K562 (cell line): Measurements from ENCODE around the gene TBC1D10A. TPM values are rescaled to one million over a fixed set of nuclear protein-coding genes. Genes with fewer than 3 reads are reported as not detected.

ENCODE experiments used
- GATAD2A ChIP-seq: fragments of 450-650 bp; IDR thresholded peaks from 2 replicates; pipeline ENCODE4 v1.6.1; 2017
- MGA ChIP-seq: fragments of 450-650 bp; IDR thresholded peaks from 2 replicates; pipeline ENCODE4 v1.6.1; 2016; ENCODE audit warnings: mild to moderate bottlenecking, moderate library complexity
- NR4A1 ChIP-seq, 2 experiments: fragments of 250-450 bp in 1 of 2; fragments of 450-650 bp in 1 of 2; sonication (Bioruptor Pico) in 1 of 2; IDR thresholded peaks; 2 replicates each; pipeline versions ENCODE4 v1.4.0 to v1.6.1; 2016 to 2020; ENCODE audit warnings: mild to moderate bottlenecking in 2 of 2, missing compliant biosample characterization in 1 of 2, missing genetic modification characterization in 1 of 2, moderate library complexity in 1 of 2
- polyA plus RNA-seq, 8 experiments: library from polyadenylated mRNA; depleted of rRNA in 4 of 8; stranded (reverse) in 5 of 8; unstranded in 3 of 8; fragments of >200 nt; fragmentation: Nextera tagmentation in 2 of 8; fragmentation: Illumina TruSeq in 1 of 8; extraction: Ambion mirVana in 2 of 8; extraction: Trizol in 1 of 8; gene quantifications; 2 replicates each; pipeline versions ENCODE4 v1.2.1 to v1.2.3, GENCODE V29; 2011 to 2014; ENCODE audit warnings: inconsistent platforms in 1 of 8, missing spikeins in 1 of 8
- total RNA-seq, 7 experiments: library from RNA; depleted of rRNA in 6 of 7; stranded (reverse); fragments of >200 nt in 6 of 7; fragmentation: Illumina TruSeq in 2 of 7; extraction: Trizol in 2 of 7; gene quantifications; 2 replicates each; pipeline versions ENCODE4 v1.2.1 to v1.2.3, GENCODE V29; 2011 to 2021; ENCODE audit warnings: low replicate concordance in 1 of 7

Gene TBC1D10A
- total and polyA plus RNA-seq, 9 of the 15 experiments (the other 6 are each of a cell fraction or from before 2014, with no cell fraction given): 0.13 to 10.4 (median 4.6) TPM

GRCh38 chr22:30375312-30375849 is 48.6 kb upstream of the TBC1D10A start (continued):
- TF ChIP-seq MGA (no peak), NR4A1 (CRISPR knock-in tag; IDR thresholded peaks at IDR 0.05) (no peak), NR4A1 (tag; IDR thresholded peaks at IDR 0.05) (no peak), GATAD2A (no peak)
